Measurements from ENCODE around the gene SEBOX.

SEBOX gene

GRCh38 chr17:28394337-28395116 lies 29.5 kb upstream of the SEBOX start:
- TF ChIP-seq TEAD4 (IDR thresholded peaks at IDR 0.05): no peak
- TF ChIP-seq FOXM1 (IDR thresholded peaks at IDR 0.05; ENCODE audit: borderline replicate concordance, low read depth): no peak
- TF ChIP-seq EGR1 (IDR thresholded peaks at IDR 0.05): no peak
- no peak for TF ChIP-seq MAX (IDR thresholded peaks at IDR 0.05)
- TF ChIP-seq CEBPB (IDR thresholded peaks at IDR 0.05): no peak
- no peak for TF ChIP-seq NFIC (IDR thresholded peaks at IDR 0.05)
- TF ChIP-seq TCF12 (IDR thresholded peaks at IDR 0.05; ENCODE audit: low read depth): no peak
- TF ChIP-seq YY1 (IDR thresholded peaks at IDR 0.05; ENCODE audit: low read depth): no peak
- TF ChIP-seq TAF1 (IDR thresholded peaks at IDR 0.05; ENCODE audit: low read depth): no peak
- no peak for TF ChIP-seq EP300 (IDR thresholded peaks at IDR 0.05; ENCODE audit: borderline replicate concordance)
- no peak for TF ChIP-seq RAD21 (IDR thresholded peaks at IDR 0.05; ENCODE audit: low read depth)
- no peak for TF ChIP-seq REST (IDR thresholded peaks at IDR 0.05; ENCODE audit: low read depth)
- no peak for TF ChIP-seq CREB1 (IDR thresholded peaks at IDR 0.05; ENCODE audit: low read depth)
- no peak for TF ChIP-seq USF1 (IDR thresholded peaks at IDR 0.05)
- no peak for TF ChIP-seq ZBTB7A (IDR thresholded peaks at IDR 0.05; ENCODE audit: low read depth)

- TF ChIP-seq TAF1 (IDR thresholded peaks at IDR 0.05; ENCODE audit: low read depth): no peak
- TF ChIP-seq TCF12 (IDR thresholded peaks at IDR 0.05; ENCODE audit: low read depth): no peak
- TF ChIP-seq REST (IDR thresholded peaks at IDR 0.05; ENCODE audit: low read depth): no peak
- TF ChIP-seq ZBTB7A (IDR thresholded peaks at IDR 0.05; ENCODE audit: low read depth): no peak
- TF ChIP-seq YY1 (IDR thresholded peaks at IDR 0.05; ENCODE audit: low read depth): no peak
- no peak for TF ChIP-seq NFIC (IDR thresholded peaks at IDR 0.05)
- TF ChIP-seq EGR1 (IDR thresholded peaks at IDR 0.05): no peak
- no peak for TF ChIP-seq CEBPB (IDR thresholded peaks at IDR 0.05)
- no peak for TF ChIP-seq RAD21 (IDR thresholded peaks at IDR 0.05; ENCODE audit: low read depth)
- TF ChIP-seq CREB1 (IDR thresholded peaks at IDR 0.05; ENCODE audit: low read depth): no peak
- TF ChIP-seq TEAD4 (IDR thresholded peaks at IDR 0.05): no peak
- TF ChIP-seq EP300 (IDR thresholded peaks at IDR 0.05; ENCODE audit: borderline replicate concordance): no peak
- no peak for TF ChIP-seq USF1 (IDR thresholded peaks at IDR 0.05)
Measured at GRCh38 chr17:28392491-28392890, 27.5 kb upstream of the SEBOX start.

- TF ChIP-seq EGR1 (IDR thresholded peaks at IDR 0.05) (no peak), FOXM1 (IDR thresholded peaks at IDR 0.05; ENCODE audit: borderline replicate concordance, low read depth) (no peak), CREB1 (IDR thresholded peaks at IDR 0.05; ENCODE audit: low read depth) (no peak), USF1 (IDR thresholded peaks at IDR 0.05) (no peak), TEAD4 (IDR thresholded peaks at IDR 0.05) (no peak), NFIC (IDR thresholded peaks at IDR 0.05) (no peak), CEBPB (IDR thresholded peaks at IDR 0.05) (no peak), RAD21 (IDR thresholded peaks at IDR 0.05; ENCODE audit: low read depth) (no peak), TCF12 (IDR thresholded peaks at IDR 0.05; ENCODE audit: low read depth) (no peak)
Measured at GRCh38 chr17:28391401-28391800, 26.4 kb upstream of the SEBOX start.

DNA sequence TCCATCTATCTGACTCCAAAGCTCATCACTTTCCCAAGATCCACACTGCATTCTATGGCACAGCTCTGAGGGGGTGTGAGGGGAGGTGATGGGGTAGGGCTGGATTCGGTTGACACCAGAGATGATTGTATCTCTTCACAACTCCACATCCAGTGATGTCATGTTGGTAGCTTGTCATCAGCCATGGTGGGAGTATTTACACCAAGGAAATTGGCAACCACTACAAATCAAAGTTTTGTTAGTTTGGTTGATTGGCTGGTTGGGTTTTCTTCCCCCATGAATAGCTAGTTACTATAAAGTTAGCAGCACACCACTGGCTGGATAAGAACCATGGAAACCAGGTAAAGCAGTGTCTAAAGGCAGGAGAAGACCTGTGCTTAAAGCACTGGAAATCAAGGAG lies 26.0 kb upstream of the SEBOX start:
- TF ChIP-seq TEAD4 (IDR thresholded peaks at IDR 0.05) (no peak), TAF1 (IDR thresholded peaks at IDR 0.05; ENCODE audit: low read depth) (no peak), CREB1 (IDR thresholded peaks at IDR 0.05; ENCODE audit: low read depth) (no peak), REST (IDR thresholded peaks at IDR 0.05; ENCODE audit: low read depth) (no peak), CEBPB (IDR thresholded peaks at IDR 0.05) (no peak), TCF12 (IDR thresholded peaks at IDR 0.05; ENCODE audit: low read depth) (no peak), NFIC (IDR thresholded peaks at IDR 0.05) (no peak), ZBTB7A (IDR thresholded peaks at IDR 0.05; ENCODE audit: low read depth) (no peak), FOXM1 (IDR thresholded peaks at IDR 0.05; ENCODE audit: borderline replicate concordance, low read depth) (no peak), EP300 (IDR thresholded peaks at IDR 0.05; ENCODE audit: borderline replicate concordance) (no peak), RAD21 (IDR thresholded peaks at IDR 0.05; ENCODE audit: low read depth) (no peak), YY1 (IDR thresholded peaks at IDR 0.05; ENCODE audit: low read depth) (no peak), USF1 (IDR thresholded peaks at IDR 0.05) (no peak), EGR1 (IDR thresholded peaks at IDR 0.05) (no peak), MAX (IDR thresholded peaks at IDR 0.05) (no peak)
